Measurements from ENCODE around the gene RTP4.

Gene RTP4, protein sequence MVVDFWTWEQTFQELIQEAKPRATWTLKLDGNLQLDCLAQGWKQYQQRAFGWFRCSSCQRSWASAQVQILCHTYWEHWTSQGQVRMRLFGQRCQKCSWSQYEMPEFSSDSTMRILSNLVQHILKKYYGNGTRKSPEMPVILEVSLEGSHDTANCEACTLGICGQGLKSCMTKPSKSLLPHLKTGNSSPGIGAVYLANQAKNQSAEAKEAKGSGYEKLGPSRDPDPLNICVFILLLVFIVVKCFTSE

DNA sequence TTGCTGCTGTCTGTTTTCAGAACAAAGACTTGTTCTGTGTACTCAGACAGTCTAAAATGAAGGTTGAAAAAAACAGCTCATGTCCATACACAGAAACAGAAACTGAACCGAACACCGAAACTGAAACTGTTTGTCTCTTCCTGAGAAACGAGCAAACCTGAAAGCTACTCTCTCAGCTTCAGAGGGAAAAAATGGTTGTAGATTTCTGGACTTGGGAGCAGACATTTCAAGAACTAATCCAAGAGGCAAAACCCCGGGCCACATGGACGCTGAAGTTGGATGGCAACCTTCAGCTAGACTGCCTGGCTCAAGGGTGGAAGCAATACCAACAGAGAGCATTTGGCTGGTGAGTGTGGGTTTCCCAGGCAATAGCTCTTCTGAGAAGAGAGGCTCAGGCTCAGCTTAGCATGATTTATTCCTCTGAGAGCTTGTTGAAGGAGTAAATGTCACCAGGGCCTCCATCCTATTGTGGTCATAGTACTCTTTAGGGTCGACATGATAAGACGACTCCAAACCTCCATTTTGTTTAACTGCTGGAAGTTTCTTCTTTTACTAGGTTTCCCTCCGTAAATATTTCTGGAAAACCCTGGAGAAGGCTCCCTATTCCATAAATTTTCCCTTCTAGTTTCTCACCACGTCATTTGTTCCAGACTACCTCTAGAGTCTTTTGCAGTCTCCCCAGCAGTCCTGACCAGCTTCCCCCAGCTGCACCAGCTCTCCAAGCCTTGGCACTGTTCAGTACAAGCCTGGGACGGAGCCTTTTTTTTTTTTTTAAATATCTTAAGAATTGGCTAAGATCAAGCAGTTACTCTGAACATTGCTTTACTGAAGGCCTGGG lies at the start of gene RTP4:
Gene RTP4, plus strand, starts transcription at position 135 of the 838 bp plus-strand sequence. Its CDS starts 57 bp downstream, at position 192.
- peak; percentile 5 to 21 for DNase-seq (ENCODE audit: low read depth in 2 of 2)

DNA sequence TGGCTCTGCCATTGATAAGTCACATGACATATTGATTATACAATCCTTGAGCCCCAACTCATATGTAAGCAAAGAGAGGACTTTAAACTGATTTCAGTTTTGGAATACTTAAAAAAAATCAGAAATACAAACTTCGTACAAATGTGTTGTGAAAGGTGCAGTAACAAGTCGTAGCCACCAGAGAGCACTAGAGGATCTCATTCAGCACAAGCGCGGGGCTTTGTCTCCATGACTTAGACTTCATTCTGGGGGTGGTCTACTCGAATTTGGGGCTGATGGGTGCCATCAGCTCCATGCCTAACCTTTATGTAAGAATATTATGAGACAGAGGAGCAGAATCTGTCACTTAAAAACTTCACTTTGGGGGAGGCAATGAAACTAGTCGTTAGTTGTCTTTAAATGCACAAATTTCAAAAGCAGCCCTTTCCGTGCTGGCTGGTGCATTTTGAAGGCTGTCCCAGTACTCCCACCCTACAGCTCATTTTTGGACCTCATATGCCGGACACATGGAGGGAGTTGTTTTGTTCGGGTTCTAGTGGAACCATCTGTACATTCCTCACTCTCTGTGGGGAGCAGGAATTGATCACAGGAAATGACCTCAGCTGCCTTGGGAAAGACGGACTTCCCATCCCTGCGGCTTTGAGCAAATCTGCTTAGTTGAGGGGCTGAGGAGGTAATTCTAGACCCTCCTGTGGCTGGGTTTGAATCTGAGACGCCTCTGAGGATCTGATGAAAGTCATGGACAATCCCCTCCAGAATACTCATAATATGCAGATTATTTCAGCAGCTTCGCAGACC lies 49.2 kb upstream of the RTP4 start:
- DNase-seq (ENCODE audit: low read depth in 2 of 2) = peak in 1 of 2 donors; percentile 10

DNA sequence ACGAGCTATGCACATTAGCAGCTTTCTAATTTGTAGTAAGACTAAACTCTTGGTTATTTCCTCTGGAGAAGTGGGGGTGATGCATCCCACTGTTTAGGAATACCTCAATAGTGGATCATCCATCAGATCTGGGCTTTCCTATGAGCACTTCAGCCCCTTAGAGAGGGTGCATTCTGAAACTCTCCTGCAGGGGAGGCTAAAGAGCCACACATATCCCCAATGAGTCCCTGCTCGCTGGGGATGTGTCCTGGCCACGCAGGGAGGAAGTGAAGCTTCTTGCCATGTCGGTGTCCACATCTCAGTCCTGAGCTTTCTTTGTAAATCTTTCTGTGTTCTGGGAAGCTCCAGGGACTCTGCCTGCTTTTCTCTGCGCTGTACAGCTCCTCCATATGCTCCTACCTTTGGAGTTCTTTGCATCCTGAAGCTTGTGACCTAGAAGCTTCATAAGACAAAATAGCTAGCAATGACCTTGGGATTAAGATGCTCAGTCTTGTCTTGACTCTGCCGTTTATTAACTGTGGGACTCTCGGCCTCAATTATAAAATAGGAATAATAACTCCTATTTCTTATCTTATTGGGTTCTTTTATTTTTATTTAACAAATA lies 48.4 kb upstream of the RTP4 start:
- DNase-seq (ENCODE audit: low read depth in 2 of 2) = peak in 1 of 2 donors; percentile 28

DNA sequence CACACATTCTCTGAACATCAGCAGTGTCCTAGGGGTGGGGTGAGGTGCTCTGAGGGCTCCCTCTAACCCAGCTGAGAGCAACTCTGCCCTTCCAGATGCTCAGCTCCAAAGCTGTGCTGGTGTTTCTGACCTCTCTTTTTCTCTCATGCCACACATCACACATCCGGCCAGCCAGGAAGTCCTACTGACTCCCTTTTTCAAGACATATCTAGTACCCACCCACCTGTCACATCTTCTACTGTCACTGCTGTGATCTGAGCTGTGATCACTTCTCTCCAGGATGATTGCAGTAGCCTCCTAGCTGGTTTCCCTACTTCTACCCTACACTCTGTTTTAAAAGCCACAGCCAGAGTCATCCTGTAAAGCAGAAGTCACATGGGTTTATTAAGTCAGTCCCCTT lies 46.4 kb upstream of the RTP4 start:
- DNase-seq (ENCODE audit: low read depth in 2 of 2) = no peak

DNA sequence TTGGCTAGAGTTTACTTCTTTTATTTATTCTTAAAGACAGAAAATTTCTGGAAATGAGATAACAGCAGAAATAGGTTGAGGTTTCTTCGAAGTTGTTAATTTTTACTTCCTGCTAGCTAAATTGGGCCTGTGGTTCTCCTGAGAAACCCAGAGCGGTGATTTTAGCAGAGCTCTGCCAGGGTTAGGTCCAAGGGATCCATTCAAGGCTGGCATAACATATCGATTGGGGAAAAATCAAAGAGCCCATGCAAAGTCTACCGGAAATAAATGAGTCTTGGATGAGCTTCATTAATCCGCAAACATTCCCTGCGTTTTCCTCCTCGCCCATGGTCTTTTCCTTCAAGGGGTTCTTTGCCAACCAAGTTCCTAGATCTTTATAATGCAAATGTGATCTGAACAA lies 45.9 kb upstream of the RTP4 start:
- DNase-seq (ENCODE audit: low read depth in 2 of 2) = no peak

DNA sequence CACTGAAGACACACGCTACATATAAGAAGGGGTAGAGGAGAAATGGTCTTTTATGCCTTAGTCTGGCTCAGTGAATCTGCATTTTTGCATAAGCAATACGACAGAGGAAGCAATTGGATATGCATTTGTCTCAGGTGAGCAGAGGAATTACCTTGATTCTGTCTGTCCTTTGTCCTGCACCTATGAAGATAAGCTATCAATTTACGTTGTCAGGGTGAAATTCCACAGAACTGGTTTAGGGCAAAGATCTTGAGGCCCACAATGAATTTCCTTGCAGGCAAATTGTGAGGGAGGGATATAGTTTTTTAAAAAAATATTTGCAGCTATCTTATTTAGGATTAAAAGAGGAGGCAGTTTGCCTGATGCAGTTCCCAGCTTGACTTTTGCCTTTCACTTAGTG lies 45.1 kb upstream of the RTP4 start:
- DNase-seq (ENCODE audit: low read depth in 2 of 2) = no peak

DNA sequence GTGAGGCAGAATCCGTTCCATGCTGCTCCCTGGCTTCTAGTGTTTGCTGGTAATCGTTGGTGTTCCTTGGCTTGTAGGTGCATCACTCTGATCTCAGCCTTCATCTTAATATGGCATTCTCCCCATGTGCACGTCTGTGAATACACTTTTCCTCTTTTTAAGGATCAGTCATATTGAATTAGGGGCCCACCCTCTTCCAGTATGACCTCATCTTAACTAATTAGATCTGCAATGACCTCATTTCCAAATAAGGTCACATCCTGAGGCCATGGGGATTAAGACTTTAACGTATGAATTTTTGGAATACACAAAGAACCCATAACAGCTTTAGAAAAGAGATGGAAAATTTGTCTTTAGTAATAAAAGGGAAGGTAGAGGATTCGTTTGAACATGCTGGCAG lies 42.6 kb upstream of the RTP4 start:
- no peak for DNase-seq (ENCODE audit: low read depth in 2 of 2)

DNA sequence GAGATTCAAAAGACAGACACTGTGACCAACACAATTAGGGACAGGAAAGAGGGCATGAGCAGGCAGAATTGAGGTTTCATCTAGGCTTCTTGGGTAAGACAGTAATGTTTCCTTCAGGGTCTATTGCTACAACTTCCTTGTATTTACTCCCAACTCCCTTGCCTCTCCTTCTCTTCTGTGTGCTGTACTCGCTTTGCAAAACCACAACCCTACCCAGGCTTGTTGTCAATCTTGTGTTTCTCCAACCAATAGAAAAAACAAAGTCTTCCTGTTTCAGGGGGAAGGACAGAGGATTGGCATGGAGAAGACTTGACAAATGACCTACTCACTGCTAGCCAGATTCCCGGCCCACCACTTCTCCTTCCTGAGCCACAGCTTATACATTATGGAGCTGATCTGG lies 40.3 kb upstream of the RTP4 start:
- no peak for DNase-seq (ENCODE audit: low read depth in 2 of 2)

DNA sequence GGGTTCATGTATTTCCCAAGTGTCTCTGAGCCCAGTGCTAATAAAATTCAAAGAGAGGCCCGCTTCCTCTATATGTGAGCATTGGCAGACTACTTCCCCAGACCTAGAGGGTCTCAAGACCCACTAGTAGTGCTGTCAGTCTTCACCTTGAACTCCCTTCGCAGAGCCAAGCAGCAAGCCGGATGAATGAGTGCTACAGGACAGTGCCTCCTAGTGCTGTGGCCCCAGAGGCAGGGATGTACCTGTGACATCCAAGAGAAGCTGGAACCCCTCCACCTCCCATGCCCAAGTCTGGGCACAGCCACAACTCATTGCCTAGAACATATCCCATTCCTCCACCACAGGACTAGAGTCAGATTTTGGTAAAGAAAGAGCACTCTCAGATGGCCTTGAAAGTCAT lies 39.5 kb upstream of the RTP4 start:
- DNase-seq (ENCODE audit: low read depth in 2 of 2) = no peak

DNA sequence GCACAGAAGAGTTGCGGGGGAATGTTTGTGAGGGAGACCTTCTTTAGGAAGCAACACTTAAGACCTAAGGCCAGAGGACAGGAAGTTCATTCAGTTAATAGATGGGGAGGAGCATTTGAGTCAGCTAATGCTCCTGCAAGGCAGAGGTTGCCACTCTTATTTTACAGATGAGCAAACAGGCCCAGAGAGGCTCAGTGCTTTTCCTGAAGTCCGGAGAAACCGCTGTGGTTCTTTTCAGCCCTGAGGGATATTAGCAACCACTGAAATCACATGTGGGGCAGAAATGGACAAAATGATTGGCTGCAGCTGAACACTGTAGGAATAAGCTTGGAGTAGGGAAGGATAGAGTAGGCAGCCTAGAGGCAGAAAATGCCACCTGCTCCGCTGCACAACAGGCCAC lies 33.3 kb upstream of the RTP4 start:
- no peak for DNase-seq (ENCODE audit: low read depth in 2 of 2)

DNA sequence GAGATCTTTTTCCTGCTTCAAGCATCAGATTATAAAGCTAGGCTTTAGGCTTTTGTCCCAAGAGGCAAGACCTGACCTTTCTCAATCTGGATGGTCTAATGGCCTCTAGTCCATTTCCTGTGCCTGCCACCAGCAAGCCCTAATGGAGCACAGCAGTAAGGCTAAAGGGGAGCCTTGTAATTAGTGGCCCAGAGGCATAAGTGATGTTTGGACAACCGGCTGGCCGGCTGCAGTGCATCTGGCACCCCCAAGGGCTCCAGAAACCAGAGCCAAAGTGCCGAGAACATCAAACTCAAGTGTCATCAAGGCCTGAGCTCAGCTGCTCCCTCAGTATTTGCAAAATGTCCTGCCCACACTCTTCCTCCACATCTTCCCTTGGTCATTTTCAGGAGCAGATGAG lies 31.9 kb upstream of the RTP4 start:
- no peak for DNase-seq (ENCODE audit: low read depth in 2 of 2)

DNA sequence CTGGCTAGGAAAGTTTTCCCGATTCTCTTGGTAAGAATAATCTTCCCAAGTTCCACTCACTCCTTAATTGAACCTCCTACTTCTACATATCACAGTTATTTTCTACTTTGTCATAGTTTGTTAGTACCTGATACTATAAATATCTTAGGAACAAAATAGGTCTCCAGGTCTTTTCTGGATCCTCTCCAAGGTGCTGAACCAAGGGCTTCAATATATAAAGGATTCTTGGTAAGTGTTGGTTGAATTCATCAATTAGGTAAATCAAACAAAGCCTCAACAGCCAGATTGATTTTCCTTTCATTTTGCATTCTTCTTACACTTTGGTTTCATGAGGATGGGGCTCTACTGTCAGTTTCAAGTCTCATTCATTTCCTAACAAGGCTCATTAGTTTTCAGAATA lies 27.6 kb upstream of the RTP4 start:
- no peak for DNase-seq (ENCODE audit: low read depth in 2 of 2)

DNA sequence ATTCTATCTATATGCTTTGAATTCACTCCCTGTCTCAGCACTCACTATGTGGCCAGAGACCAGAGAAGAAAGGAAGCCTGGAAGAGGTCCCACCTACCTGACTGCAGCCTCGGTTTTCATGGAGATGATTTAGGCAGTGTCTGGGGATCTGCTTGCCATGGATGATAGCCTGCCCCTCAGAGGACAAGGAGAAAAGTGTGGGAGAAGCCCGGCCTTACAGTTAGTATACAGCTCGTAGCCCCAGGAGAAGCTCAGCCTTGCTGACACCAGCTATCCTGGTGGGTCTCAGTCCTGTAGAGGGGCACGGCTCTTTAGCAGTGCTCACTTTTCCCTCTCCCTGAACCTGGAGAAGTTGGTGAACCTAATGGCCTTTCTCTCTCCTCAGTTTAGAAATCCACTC lies 25.9 kb upstream of the RTP4 start:
- no peak for DNase-seq (ENCODE audit: low read depth in 2 of 2)

DNA sequence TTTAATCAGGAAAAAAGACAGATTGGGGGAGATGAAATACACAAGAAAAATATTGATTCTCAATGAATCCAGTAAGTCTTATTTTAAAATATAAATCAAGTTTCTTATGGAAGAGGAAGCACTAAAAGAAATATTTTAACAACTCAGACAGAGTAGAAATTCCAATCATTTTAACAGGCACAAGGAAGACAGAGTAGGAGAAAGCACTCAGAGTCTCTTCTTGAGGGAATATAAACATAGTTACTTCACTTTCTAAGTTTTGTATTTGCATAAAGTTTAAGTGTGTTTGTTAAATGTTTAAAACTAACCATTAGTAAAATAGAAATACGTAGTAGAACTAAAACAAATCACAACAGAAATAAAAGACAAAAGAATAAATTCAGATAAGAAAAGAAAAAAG lies 24.5 kb upstream of the RTP4 start:
- no peak for DNase-seq (ENCODE audit: low read depth in 2 of 2)

DNA sequence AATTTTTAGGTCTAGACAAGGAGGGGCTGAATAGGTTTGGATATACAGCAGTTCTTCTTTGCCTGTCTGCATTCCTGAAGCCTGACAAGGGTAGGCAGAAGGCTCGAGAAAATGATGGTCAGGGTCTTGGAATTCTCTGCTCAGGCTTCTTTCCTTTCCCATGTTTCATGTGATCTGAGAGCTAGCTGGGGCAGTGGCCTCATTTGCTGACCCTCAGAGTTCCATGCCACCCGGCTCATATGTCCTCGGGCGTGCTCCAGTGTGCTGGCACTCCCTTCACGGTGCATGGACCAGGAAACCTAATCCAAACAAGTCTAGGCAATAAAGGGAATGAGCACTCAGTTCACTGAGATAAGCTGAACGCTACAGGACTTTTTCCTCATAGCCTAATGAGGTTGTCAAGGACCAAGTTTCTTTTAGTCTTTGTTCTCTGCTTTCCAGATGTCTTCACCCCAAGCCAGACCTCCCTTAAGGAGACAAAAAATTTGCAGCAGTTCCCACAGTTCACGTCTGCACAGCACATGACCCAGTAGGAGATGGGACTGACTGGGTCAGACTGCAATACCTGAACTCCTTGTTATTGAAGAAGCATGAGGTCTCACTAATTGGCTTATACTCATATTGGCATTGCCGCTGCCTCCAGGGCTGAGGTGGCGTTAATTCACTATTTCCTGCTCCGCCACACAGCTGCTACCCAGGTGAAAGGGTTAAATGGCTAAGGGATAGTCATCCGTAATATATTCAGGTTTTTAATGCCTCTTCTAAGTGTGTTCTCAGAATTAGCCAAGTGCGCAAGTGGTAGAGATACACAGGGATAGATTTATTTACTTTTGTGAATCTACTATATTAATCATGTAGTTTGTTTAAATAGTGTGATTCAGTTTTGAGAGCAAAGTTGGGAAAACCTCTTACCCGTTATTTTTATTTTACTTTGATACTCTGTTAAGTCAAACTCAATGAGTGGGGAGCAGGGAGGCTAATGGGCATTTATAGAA lies 15.3 kb upstream of the RTP4 start:
- DNase-seq (ENCODE audit: low read depth in 2 of 2) = no peak

DNA sequence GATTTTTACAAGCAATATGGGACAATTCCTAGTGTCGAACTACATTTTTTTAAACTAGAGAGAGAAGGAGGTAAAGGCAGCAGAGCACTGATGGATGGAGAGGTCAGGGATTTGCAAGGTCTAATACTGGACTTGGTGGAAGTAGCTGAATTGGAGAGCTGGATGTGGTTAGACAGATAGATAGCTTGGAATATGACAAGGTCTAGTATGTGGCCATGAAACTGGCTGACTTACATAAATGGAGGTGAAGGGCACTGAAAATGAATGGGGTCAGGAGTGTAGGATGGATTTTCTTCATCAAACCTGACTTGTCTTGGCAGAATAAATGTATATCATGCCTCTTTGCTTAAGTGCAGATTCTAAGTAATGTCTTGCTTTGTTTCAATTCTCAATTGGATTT lies 10.1 kb upstream of the RTP4 start:
- DNase-seq (ENCODE audit: low read depth in 2 of 2) = no peak

DNA sequence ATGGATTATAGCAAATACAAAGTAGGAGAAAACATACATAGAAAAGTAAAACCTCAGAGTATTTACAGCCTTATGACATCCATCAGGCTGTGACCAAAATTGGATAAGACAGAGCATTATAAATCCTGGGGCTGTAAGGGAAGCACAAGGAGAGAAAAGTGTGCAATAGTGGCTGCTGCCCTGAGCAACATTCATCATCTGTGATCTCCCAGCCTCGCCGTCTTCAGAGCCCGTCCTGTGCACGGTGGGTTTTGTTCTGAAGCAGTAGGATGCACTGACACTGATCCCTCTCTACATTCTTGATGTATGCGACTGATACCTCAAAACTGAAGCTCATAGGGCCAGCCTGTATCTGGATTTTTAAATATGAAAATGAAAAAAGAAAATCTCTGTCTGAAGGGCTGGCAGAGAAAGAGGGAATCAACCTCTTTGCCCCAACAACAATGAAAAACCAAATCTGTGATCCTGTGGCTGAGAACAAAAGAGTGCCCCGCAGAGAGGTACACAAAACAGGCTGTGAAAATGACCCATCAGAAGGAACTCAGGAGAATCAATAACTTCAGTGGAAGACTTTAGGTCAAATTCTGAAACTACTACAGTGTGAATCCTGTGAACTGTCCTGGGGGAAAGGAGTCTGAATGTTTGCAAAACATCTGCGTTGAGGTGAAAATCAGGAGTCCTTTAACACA lies 8.2 kb upstream of the RTP4 start:
- DNase-seq (ENCODE audit: low read depth in 2 of 2) = no peak

DNA sequence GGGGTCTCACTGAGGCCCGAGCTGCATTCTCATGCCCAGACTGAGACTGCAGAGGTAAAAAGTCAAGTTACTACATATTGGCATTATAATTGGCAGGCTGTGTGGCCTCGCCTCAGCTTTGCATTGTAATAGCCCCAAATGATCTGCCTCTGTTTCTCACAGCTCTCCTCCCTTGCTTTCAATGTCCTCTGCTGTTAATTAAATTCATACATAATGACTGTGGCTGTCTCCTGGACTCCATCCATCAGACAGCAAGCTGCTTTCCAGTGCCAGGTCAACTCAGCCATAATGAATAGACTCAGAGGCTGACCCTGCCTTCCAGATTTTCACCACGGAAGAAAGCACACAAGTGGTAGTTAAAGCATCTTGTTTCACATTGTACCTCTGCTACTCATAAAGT lies 7.6 kb upstream of the RTP4 start:
- DNase-seq (ENCODE audit: low read depth in 2 of 2) = no peak

DNA sequence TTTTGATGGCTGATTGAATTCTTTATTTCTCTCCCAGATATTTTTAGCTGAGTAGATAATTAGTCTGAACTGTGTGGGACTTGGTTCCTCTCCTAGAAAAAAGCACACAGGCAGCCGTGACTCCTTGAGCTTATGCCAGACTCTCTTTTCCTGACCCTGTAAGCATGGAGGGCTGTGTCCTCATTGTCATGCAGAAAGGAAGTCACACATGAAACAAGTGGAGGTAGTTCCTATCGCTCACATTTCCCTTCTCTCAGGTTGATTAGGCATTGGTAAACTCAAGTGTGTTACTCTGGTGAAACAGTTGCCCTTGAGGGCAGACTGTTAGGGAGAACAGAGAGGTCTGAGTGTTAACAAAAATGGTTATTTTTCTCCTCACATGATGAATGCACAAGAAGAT lies 6.3 kb upstream of the RTP4 start:
- no peak for DNase-seq (ENCODE audit: low read depth in 2 of 2)

DNA sequence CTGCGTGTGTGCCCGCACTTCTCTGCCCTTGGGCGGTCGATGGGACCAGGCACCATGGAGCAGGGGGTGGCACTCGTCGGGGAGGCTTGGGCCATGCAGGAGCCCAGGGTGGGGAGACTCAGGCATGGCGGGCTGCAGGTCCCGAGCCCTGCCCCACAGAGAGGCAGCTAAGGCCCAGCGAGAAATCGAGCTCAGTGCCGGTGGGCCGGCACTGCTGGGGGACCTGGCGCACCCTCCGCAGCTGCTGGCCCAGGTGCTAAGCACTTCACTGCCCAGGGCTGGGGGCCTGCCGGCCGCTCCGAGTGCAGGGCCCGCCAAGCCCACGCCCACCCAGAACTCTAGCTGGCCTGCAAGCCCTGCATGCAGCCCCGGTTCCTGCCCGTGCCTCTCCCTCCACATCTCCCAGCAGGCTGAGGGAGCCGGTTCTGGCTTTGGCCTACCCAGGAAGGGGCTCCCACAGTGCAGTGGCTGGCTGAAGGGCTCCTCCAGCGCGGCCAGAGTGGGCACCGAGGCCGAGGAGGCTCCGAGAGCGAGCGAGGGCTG lies 553 bp upstream of the RTP4 start:
- DNase-seq (ENCODE audit: low read depth in 2 of 2) = no peak
